GM12878 (cell line): ENCODE results near the gene PPIL6. TPM values are rescaled to one million over a fixed set of nuclear protein-coding genes. Genes with fewer than 3 reads are reported as not detected.

Experiments used
- ATF2 ChIP-seq: IDR thresholded peaks from 2 replicates; pipeline ENCODE4 v1.6.1; 2012; ENCODE audit warnings: low read length, inconsistent platforms
- CHD4 ChIP-seq: fragments of 200-600 bp; sonication (generic); IDR thresholded peaks from 2 replicates; pipeline ENCODE4 v1.6.1; 2016; ENCODE audit warnings: mild to moderate bottlenecking
- polyA plus RNA-seq, 11 experiments: library from polyadenylated mRNA; depleted of rRNA in 4 of 11; unstranded in 6 of 11; stranded (reverse) in 5 of 11; fragments of >200 nt; fragmentation: Nextera tagmentation in 4 of 11; fragmentation: Illumina TruSeq in 1 of 11; extraction: Ambion mirVana in 4 of 11; extraction: Trizol in 1 of 11; gene quantifications; 1 replicate in 1 of 11; 2 replicates in 10 of 11; pipeline versions ENCODE4 v1.2.1 to v1.2.3, GENCODE V29; 2011 to 2016; ENCODE audit warnings: inconsistent platforms in 2 of 11, missing spikeins in 2 of 11, low read depth in 1 of 11
- total RNA-seq, 4 experiments: library from RNA; depleted of rRNA in 3 of 4; stranded (reverse); fragments of >200 nt in 3 of 4; fragmentation: Illumina TruSeq in 1 of 4; extraction: Trizol in 1 of 4; gene quantifications; 2 replicates each; pipeline versions ENCODE4 v1.2.1 to v1.2.3, GENCODE V29; 2013 to 2021
- TF ChIP-seq, protein P1 (sequence below): fragments of 450-650 bp; IDR thresholded peaks from 2 replicates; pipeline ENCODE4 v1.6.1; 2017; ENCODE audit warnings: mild to moderate bottlenecking, moderate library complexity

PPIL6 gene
- total and polyA plus RNA-seq, 10 of the 15 experiments (the other 5 are each of a cell fraction or from before 2014, with no cell fraction given): 0.01 to 0.26 (median 0.12) TPM; not detected in 5

DNA sequence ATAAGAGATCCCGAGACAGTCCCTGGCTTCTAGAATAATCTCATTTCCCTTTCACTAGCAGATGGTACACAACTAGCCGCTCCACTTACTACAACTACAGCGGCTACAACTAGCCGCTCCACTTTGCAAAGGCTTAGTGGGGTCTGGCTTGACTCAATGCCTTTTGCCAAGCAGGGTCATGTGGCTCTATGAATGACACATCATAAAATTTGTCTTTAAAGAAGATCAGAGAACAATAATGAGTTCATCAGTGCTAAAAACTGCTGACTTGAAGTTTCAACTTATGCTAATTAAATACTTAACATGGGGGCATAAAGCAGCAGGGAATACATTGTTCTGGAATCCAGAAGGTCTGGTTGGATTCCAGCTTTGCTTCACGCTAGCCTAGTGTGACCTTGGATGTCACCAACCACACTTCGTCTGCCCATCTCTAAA lies 17.2 kb upstream of the PPIL6 start (continued):
- TF ChIP-seq ATF2 (0 out of 2 replicates have a peak, but pooled peaks have one; percentile 8), CHD4 (no peak)
- TF ChIP-seq, protein P1, sequence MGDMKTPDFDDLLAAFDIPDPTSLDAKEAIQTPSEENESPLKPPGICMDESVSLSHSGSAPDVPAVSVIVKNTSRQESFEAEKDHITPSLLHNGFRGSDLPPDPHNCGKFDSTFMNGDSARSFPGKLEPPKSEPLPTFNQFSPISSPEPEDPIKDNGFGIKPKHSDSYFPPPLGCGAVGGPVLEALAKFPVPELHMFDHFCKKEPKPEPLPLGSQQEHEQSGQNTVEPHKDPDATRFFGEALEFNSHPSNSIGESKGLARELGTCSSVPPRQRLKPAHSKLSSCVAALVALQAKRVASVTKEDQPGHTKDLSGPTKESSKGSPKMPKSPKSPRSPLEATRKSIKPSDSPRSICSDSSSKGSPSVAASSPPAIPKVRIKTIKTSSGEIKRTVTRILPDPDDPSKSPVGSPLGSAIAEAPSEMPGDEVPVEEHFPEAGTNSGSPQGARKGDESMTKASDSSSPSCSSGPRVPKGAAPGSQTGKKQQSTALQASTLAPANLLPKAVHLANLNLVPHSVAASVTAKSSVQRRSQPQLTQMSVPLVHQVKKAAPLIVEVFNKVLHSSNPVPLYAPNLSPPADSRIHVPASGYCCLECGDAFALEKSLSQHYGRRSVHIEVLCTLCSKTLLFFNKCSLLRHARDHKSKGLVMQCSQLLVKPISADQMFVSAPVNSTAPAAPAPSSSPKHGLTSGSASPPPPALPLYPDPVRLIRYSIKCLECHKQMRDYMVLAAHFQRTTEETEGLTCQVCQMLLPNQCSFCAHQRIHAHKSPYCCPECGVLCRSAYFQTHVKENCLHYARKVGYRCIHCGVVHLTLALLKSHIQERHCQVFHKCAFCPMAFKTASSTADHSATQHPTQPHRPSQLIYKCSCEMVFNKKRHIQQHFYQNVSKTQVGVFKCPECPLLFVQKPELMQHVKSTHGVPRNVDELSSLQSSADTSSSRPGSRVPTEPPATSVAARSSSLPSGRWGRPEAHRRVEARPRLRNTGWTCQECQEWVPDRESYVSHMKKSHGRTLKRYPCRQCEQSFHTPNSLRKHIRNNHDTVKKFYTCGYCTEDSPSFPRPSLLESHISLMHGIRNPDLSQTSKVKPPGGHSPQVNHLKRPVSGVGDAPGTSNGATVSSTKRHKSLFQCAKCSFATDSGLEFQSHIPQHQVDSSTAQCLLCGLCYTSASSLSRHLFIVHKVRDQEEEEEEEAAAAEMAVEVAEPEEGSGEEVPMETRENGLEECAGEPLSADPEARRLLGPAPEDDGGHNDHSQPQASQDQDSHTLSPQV: no peak
